Activated CD4-positive, alpha-beta T cell treated with anti-CD3 and anti-CD28 coated beads for 4 hours (primary cell): ENCODE data around the gene CTNS.
"Not testable (repeated sequence)": the region's sequence is repeated elsewhere in the genome, so short reads cannot be mapped to it uniquely, and the experiment has no call there.

Experiments used
- DNase-seq, 2 donors: peaks; one replicate each; pipeline ENCODE4 v3.0.0-alpha.2; 2020

The CTNS gene

DNA sequence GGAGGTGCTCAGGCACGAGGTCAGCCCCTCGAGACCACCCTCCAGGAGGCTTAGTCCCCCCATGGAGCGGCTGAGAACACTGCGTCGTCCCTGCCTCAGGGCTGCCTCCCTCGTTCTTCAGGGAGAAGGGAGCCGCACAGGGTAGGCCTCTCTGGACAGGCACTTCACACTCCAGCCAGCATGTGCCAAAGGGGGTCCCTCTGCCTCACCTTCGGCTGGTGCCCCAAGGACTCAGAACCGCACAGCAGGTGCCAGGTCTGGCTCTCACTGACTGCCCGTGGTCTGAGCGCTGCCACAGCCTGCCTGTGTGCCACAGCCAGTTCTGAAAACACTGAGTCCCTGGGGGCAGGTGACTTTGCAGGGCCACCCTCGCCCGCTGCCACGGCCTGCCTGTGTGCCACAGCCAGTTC, 52.3 kb downstream of the CTNS start:
- DNase-seq: no peak

DNA sequence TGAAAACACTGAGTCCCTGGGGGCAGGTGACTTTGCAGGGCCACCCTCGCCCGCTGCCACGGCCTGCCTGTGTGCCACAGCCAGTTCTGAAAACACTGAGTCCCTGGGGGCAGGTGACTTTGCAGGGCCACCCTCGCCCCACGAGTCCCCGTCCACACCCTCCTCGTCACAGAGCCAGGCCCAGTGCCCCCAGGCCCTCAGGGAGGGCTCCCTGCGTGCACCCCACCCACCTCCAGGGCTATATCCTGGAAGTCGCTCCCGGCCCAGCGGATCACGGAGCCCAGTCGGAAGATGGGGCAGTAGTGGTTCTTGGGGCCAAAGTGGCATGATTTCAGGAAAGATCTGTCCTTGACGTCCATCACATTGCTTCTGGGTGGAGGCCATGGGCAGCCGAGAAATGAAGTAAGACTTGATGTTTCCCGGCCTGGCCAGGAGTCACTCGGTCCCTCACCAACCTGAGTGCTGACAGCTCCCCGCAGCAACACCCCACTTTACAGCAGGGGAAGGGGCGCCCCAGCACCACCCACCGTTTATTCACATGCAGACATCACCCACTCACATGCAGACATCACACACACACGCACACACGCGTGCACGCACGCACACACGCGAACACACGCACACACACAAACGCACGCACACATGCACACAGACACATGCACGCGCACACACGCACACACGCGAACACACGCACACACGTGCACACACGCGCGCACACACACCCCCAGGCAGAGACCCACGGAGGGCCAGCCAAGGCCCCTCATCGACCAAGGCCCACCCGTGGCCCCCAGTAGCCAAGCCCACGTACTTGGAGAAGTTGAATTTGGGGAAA, 52.9 kb downstream of the CTNS start:
- DNase-seq: no peak

DNA sequence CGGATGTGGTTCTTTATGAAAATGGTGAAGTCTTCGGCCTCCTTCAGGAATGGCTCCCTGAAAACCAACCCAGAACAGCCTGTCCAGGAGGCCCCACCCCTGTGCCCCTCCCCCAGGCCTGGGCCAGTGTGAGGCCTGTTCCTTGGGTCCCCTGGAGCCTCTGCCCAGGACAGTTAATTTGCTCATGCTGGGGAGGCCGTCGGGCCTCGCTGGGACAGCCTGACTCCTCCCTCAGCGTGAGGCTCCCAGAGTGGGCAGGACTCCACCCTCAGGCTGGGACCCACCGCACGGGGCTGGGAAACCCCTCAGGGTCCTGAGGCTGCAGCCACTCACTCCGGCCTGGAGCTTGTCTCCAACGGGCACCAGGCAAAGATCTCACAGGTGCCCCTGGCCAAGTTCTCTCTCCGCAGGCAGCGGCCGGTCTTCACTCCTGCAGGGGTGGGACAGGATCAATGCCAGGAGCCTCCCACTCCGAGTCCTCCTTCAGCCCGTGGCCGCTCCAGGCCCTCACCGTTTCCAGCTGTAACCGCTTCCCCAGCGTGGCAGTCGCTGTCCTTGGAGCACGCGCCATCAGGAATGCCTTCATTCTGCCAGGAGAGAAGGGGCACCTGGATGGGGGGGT, 53.6 kb downstream of the CTNS start:
- DNase-seq: no peak

DNA sequence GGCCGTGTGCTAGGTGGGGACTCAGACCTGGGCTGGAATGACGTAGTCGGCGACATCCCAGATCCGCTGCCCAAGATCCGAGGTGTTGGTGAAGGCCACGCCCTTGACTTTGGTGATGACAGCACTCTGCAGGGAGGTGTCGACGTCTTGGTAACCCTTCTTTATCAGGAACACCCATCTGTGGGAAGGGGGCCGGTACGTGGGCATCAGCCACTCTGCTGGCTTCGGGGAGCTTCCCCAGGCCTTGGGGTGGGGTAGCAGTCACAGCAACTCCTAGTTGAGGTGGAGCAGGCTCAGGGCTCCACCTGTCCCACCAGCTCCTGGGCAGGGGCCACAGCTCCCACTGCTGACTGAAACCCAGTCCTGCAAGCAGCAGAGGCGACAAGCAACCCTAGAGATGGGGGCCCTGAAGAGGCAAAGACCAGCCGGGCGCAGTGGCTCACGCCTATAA, 55.1 kb downstream of the CTNS start:
- no peak for DNase-seq

DNA sequence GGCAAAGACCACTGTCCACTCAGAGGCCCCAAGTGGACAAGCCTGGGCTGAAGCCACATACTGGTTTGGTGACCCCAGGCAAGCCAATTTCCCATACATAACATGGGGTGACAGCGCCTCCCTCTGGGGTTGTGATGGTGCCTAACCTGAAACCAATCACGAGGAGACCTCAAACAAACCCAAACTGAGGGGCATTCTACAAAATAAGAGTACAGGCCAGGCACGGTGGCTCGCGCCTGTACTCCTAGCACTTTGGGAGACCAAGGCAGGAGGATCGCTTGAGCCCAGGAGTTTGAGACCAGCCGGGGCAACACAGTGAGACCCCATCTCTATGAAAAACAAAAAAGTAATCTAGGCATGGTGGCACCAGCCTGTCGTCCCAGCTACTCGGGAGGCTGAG, 55.8 kb downstream of the CTNS start:
- DNase-seq: no peak

DNA sequence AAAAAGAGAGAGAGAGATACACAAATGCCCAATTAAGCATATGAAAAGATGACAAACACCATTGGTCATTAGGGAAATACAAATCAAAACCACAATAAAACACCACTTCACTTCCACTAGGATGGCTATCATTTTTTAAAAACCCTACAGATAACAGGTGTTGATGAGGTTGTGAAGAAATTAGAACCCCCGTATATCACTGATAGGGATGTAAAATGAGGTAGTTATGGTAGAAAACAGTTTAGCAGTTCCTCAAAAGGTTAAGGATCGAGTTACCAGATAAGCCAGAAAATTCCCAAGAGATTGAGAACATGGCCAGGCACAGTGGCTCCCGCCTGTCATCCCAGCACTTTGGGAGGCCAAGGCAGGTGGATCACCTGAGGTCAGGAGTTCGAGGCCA, 56.6 kb downstream of the CTNS start:
- no peak for DNase-seq

DNA sequence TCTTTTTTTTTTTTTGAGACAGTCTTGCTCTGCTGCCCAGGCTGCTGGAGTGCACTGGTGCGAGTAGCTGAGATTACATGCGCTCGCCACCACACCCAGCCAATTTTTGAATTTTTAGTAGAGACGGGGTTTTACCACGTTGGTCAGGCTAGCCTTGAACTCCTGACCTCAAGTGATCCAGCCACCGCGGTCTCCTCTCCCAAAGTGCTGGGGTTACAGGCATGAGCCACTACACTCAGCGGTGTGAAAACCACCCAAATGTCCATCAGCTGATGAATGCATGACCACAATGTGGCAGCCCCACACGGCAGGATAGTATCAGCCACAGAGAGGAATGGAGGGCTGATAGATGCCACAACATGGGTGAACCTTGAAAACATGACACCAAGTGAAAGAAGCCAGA, 57.3 kb downstream of the CTNS start:
- DNase-seq: no peak

DNA sequence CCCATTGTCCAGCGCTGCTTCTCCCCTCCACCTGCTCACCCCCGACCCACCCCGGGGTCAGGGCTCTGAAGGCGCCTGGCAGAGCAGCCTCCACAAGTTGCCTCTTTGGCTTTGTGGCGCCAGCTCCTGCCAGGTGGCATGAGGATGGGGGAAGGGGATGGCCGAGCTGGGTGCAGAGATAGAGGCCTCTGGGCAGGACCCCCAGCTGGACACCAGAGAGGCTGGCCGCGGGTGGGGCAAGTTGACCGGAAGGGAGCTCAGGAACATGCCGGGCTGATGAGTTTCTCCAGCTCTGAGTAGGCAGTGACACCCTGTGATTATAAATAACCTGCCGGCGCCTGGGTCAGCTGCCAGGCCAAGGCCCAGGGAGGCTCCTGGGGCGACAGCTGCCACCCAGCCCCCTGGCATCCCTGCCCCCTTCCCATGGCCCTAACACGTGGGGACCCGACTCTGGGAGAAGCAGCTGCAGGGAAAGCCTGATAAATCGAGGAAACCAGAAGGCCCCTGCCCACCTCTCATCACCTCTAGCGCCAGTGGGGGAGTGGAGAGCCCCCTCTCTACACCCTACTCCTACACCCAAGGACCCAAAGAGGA, 58.7 kb downstream of the CTNS start:
- no peak for DNase-seq

DNA sequence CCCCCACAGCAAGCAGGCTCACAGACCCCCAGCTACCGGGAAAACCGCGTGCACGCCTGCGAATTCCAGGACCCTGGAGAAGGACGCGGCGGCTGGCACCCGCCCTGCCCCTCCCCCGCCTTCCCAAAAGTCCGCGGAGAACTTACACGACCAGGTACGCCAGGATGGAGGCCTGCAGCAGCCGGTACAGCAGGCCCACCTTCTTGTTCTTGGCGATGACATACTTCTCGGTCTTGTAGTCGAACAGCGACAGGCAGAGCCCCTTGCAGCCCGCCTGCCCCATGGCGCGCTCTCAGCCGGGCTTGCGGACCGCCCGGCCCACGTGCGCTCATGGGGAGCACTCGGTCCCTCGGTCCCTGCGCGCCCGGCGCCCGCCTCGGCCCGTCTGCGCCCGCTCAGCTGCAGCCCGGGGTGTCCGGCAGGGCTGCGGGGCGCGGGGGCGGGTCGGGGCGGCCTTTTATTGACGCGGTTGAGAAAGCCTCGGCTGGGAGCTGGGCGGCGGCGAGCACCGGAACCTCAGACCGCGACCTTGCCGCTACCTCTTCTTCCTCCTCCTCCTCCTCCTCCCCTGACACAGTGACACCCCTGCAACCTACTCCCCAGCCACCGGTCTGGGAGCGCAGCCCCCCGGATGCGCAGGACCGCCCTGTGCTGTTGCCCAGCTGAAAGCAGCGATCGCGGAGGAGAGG, 59.3 kb downstream of the CTNS start, which contains the start of gene P2RX5:
TSS of gene P2RX5 (minus strand) at position 433 of the 689 bp plus-strand sequence. CDS start at position 283, 150 bp downstream.
- DNase-seq: peak; percentile 24 to 29

DNA sequence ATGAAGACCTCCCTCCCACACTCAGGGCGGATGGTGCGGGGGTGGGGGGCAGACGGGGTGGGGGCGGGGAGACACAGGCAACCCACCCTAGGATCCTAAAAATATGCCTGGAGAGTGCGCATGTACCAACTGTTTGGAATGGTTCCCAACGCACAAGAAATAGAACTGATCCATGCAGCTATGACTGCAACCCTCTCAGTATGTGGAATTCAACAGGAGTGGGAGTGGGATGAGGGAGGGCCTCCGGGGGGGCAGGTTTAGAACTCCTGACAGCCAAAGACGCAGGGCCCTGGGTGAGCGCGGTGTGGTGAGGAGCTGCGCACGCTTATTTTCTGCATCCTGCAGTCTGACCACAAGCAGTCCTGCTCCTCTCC, 60.5 kb downstream of the CTNS start:
- DNase-seq: no peak

DNA sequence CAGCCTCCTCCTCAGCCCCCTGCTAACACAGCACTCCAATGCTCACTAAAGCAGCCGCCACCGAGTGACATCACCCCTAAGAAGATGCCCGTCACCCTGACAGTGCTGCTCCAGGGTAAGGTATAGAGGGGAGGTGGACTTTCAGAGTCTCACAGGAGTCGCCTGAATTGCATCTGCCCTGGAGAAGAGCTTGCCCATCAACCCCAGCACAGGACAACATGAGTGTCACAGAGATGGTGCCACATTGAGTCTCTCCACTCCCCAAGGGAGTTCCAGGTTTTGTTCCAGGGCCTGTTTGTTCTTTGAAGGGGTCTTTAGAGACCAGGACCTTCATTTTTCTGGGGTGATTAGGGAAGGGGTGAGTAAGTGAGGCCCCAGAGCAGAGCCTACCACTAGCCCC, 61.6 kb downstream of the CTNS start:
- no peak for DNase-seq

DNA sequence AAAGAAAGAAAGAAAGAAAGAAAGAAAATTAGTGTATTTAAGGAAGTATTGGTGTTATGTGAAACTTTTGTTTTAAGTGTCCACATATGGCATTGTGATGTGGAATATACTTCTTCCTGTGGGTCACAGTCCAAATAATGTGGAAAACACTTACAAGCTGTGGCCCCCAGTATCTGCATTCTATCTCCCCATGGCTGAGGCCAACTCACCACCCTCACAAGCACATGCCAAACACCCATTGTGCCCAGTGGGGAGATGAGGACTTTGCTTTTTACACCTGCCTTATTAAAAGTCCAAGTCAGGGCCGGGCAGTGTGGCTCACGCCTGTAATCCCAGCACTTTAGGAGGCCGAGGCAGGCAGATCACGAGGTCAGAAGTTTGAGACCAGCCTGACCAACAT, 63.4 kb downstream of the CTNS start:
- no peak for DNase-seq

DNA sequence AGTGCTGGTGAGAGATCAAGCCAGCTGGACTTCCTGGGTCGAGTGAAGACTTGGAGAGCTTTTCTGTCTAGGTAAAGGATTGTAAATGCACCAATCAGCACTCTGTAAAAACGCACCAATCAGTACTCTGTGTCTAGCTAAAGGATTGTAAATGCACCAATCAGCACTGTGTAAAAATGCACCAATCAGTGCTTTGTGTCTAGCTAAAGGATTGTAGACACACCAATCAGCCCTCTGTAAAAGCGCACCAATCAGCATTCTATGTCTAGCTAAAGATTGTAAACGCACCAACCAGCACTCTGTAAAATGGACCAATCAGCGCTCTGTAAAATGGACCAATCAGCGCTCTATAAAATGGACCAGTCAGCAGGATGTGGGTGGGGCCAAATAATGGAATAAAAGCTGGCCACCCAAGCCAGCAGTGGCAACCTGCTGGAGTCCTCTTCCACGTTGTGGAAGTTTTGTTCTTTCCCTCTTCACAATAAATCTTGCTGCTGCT, 65.5 kb downstream of the CTNS start:
- DNase-seq: not testable (repeated sequence)

DNA sequence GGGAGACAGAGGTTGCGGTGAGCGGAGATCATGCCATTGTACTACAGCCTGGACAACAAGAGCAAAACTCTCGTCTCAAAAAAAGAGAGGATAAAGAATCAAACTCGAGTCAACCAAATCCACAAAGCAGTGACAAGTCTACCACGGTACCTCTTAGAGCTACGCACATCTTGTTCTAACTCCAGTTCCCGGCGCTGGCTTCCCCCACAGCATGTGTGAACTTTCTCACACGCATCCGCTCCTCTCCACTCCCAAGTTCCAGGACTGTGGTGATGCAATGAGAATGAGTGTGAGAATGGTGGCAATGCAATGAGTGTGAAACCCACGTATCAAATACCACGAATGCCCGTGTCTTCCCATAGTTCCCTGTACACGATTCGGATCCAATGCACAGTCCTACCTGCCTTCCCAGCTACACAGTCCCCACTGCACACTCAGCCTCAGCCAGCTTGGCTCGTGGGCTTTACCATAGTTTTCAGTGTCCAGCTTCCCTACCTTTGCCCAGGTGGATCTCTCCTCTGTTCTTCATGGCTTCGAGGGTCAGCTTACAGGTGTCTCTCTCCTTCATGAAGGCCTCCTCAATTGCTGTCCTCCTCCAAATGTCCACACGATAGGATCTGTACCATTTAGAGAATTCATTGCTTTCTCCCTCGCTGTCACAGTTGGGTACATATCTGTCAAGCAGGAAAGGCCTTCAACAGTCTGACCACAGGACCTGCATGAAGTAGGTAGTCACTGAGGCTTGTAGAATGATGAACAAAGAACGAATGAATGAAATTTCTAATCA, 68.6 kb downstream of the CTNS start:
- no peak for DNase-seq

DNA sequence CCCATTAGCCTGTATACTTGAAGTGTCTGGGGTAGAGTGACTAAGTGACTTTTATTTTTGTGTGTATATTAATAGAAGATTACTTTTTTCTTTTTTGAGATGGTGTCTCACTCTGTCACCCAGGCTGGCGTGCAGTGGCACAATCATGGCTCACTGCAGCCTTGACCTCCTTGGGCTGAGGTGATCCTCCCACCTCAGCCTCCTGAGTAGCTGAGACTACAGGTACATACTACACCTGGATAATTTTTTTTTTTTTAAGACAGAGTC, 69.1 kb downstream of the CTNS start:
- DNase-seq: not testable (repeated sequence)

DNA sequence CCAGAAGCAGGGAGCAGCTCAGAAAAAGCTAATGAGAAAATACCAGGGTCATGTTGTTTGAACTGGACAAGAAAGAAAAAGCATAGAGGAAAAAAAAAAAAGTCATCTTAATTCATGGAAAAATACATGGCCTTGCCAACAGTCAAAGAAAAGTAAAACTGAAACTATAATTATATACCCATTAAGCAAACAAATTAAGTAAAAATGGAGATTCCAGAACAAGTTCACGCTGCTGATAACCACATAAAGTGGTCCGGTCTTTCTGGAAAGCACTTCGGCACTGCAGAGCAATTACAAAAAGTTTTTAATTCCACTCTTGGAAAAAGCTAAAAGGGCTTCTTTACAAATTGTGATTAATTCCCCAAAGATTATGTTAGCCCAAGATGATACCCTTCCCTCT, 71.8 kb downstream of the CTNS start:
- DNase-seq: no peak

DNA sequence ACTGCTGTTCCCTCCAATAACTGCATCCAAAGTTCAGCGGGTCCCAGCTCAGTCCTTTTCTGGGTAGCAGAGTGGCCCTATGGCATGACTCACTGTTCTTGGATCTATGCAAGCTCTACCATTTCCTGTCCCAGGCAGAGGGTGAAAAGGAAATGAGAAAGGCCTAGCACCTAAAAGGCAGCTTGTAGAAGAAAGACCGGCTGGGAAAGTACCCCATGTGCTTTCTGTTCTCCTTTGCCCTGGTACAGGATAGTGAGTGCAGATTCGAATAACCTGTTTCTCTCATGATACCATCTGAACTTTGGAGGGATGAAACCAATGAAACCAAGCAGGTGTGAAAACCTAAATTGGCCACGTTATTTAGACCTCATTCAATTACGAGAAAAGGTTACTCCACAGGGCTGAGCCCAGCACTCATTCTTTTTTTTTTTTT, 74.4 kb downstream of the CTNS start:
- peak; percentile 71 to 73 for DNase-seq
